Stomach (tissue), 4 donors: ENCODE measurements around the gene ULK1.

Experiments
- EP300 ChIP-seq: sonication (generic); formaldehyde crosslinking; IDR thresholded peaks from one replicate; pipeline ENCODE4 v1.6.1; 2017; ENCODE audit warnings: antibody characterized with exemption
- POLR2A ChIP-seq, 4 donors: fragments of 450-650 bp; IDR thresholded peaks; one replicate each; pipeline ENCODE4 v1.6.1; 2016; ENCODE audit warnings: antibody characterized with exemption in 4 of 4, control low read depth in 2 of 4, mild to moderate bottlenecking in 1 of 4, moderate library complexity in 1 of 4
- TF ChIP-seq, protein P1 (sequence below), 7 experiments: fragments of 450-650 bp in 4 of 7; fragments of 200-600 bp in 3 of 7; sonication (generic) in 3 of 7; IDR thresholded peaks; one replicate each; pipeline ENCODE4 v1.5.1; 2016 to 2019; ENCODE audit warnings: antibody characterized with exemption in 7 of 7, control low read depth in 2 of 7, mild to moderate bottlenecking in 1 of 7

DNA sequence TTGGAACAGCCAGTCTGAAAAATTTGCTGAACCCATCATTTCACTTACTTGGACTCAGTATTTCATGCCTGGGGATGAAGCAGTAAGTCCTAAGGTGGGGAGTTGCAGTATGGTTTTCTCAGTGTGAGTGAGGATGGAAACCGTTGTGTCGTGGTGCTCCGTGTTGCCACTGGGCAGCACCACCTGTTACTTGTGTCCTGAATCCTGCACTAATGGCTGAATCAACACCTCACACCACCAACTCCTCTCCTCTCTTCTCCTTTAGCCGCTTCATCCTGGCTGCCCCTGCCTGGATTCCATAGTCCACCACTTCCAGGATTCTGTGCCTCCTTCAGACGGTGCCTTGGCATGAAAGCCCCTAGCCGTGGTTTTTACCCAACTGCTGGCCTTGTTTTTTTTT lies 52.3 kb downstream of the ULK1 start:
- TF ChIP-seq, protein P1, sequence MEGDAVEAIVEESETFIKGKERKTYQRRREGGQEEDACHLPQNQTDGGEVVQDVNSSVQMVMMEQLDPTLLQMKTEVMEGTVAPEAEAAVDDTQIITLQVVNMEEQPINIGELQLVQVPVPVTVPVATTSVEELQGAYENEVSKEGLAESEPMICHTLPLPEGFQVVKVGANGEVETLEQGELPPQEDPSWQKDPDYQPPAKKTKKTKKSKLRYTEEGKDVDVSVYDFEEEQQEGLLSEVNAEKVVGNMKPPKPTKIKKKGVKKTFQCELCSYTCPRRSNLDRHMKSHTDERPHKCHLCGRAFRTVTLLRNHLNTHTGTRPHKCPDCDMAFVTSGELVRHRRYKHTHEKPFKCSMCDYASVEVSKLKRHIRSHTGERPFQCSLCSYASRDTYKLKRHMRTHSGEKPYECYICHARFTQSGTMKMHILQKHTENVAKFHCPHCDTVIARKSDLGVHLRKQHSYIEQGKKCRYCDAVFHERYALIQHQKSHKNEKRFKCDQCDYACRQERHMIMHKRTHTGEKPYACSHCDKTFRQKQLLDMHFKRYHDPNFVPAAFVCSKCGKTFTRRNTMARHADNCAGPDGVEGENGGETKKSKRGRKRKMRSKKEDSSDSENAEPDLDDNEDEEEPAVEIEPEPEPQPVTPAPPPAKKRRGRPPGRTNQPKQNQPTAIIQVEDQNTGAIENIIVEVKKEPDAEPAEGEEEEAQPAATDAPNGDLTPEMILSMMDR (IDR thresholded peaks at IDR 0.05): no peak
- TF ChIP-seq POLR2A (IDR thresholded peaks at IDR 0.05): no peak
- TF ChIP-seq EP300: no peak
